ENCODE measurements around the gene KRT4. TPM values are rescaled to one million over a fixed set of nuclear protein-coding genes. Genes with fewer than 3 reads are reported as not detected.

The KRT4 gene
- total RNA-seq, 3 donors from 2014 or later: not detected

DNA sequence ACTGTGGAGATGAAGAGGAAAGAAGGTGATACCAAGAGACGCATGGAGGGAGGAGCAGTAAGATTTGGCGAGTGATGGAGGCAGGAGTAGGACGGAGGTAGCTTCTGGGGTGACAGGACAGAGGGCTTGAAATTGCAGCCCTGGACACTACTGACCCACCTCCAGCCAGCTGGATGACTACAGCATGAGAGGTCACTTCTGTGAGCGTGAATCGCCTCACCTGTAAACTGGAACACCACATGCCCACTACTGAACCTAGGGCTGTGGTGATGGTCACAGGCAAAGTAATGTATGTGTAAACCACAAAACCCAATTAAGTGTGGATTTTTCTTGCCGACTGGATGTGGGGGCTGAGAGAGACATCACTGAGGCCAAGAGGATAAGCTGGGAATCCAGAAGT is 6.6 kb upstream of the KRT4 start:
- no peaks in the 10 kb centered on the region for H3K36me3 Mint-ChIP-seq (ENCODE audit: insufficient read depth)
- peaks cover 5% of the 10 kb centered on the region for H3K27me3 Mint-ChIP-seq (ENCODE audit: low read depth)
- peaks cover 10% of the 10 kb centered on the region for H3K4me1 Mint-ChIP-seq (ENCODE audit: low read depth)
- H3K9me3 Mint-ChIP-seq: no peaks in the 10 kb centered on the region
- DNase-seq (no peak), ATAC-seq (no peak)
- H3K4me3 Mint-ChIP-seq: no peak overlapping the region

GRCh38 chr12:52819731-52820510 is 6.0 kb upstream of the KRT4 start:
- peaks cover 10% of the 10 kb centered on the region for H3K4me1 Mint-ChIP-seq (ENCODE audit: low read depth)
- no peaks in the 10 kb centered on the region for H3K9me3 Mint-ChIP-seq
- H3K36me3 Mint-ChIP-seq (ENCODE audit: insufficient read depth): no peaks in the 10 kb centered on the region

DNA sequence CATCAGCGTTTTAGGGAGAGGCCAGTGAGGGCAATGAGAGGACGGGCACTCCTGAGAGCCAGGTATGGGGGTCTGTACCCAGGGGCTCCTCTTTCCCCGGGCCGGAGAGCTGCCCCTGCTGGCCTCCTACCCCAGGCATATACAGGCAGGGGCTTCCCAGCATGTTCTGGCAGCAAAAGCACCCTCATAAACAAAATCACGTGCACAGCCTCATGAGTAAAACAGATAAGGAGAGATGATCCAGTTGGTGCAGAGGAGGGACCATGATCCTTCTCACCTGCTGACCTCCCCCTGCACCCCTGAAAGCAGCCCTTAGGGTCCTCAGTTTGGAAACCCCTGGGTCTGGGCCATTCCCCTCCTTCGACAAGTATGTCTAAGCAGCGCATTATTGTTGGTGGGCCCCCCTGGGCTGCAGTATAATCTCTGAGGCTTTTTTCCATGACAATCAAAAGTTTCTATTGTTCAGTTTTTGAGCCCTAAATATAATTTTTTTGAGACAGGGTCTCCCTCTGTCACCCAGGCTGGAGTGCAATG is 5.0 kb upstream of the KRT4 start:
- Mint-ChIP-seq H3K36me3 (ENCODE audit: insufficient read depth) (no peaks in the 10 kb centered on the region), H3K4me1 (ENCODE audit: low read depth) (peaks cover 10% of the 10 kb centered on the region), H3K27me3 (ENCODE audit: low read depth) (peaks cover 5% of the 10 kb centered on the region), H3K9me3 (no peaks in the 10 kb centered on the region), H3K4me3 (no peak overlapping the region)
- no peak for DNase-seq
- ATAC-seq: no peak

More at GRCh38 chr12:52819731-52820510, 6.0 kb upstream of the KRT4 start:
- no peak overlapping the region for H3K4me3 Mint-ChIP-seq
- H3K27me3 Mint-ChIP-seq (ENCODE audit: low read depth): peaks cover 5% of the 10 kb centered on the region
- no peak for ATAC-seq
- DNase-seq: no peak

DNA sequence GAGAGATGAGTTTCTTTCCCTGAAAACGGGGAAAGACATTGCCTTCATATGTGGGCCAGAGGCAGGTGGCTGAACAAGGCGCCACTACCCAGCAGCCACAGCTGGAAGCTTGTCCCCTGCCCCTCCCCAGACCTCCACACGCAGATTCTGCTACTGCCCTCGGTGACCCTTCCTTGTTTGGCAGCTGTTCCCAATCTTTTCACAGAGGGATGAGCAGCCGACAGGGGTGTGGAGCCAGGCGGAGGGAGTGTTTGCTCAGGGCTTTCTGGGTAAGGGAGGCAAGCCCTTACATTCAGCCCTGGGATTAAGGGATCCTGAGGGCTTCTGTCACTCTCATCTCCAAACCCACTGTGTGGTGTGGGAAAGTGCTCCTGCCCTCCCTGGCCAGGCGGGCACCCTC is 4.5 kb upstream of the KRT4 start:
- DNase-seq: no peak
- Mint-ChIP-seq H3K36me3 (ENCODE audit: insufficient read depth) (no peaks in the 10 kb centered on the region), H3K4me1 (ENCODE audit: low read depth) (peaks cover 10% of the 10 kb centered on the region), H3K27me3 (ENCODE audit: low read depth) (peaks cover 5% of the 10 kb centered on the region), H3K9me3 (no peaks in the 10 kb centered on the region), H3K4me3 (no peak overlapping the region)
- no peak for ATAC-seq

GRCh38 chr12:52817699-52818238 is 3.9 kb upstream of the KRT4 start:
- Mint-ChIP-seq H3K4me3 (no peak overlapping the region), H3K9me3 (no peaks in the 10 kb centered on the region), H3K36me3 (ENCODE audit: insufficient read depth) (no peaks in the 10 kb centered on the region), H3K4me1 (ENCODE audit: low read depth) (peaks cover 10% of the 10 kb centered on the region), H3K27me3 (ENCODE audit: low read depth) (peaks cover 5% of the 10 kb centered on the region)
- DNase-seq: no peak
- no peak for ATAC-seq

DNA sequence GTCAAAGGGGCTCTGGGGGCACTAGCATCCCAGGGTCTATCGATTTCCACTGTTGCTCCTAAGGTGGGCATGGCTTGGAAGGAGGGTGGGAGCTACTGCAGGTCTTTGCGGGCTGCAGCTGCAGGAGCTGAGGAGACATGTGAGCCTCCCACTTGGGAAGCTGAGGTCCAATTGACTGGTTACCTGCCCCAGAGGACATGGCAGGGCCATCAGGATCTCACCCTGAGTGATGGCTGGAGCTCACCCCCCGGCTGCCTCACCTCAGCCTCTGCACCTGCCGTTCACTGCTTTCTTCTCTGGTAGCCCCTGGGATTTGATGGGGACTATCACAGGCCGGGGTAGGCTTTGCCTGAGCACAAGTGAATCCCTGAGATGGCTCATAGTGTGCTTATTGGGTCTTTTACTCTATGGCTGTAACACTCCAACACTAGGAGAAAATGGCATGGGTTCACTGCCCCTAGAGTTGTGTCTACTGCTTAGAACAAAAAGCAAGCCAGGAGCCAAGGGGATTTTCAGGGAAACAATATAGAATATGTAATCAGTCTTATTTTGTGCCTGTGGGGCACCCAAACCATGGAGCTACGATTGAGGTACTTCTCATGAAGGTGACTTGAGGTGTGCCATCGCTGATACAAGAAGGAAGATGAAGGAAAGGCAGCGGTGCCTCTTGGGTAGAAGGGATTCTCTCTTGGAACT is 3.2 kb upstream of the KRT4 start:
- no peaks in the 10 kb centered on the region for H3K9me3 Mint-ChIP-seq
- peaks cover 10% of the 10 kb centered on the region for H3K4me1 Mint-ChIP-seq (ENCODE audit: low read depth)
- peaks cover 5% of the 10 kb centered on the region for H3K27me3 Mint-ChIP-seq (ENCODE audit: low read depth)
- no peaks in the 10 kb centered on the region for H3K36me3 Mint-ChIP-seq (ENCODE audit: insufficient read depth)
- H3K4me3 Mint-ChIP-seq: no peak overlapping the region
- DNase-seq (no peak), ATAC-seq (no peak)

- Mint-ChIP-seq H3K4me1 (ENCODE audit: low read depth) (peaks cover 10% of the 10 kb centered on the region), H3K9me3 (no peaks in the 10 kb centered on the region), H3K27me3 (ENCODE audit: low read depth) (peaks cover 5% of the 10 kb centered on the region), H3K36me3 (ENCODE audit: insufficient read depth) (no peaks in the 10 kb centered on the region), H3K4me3 (no peak overlapping the region)
- no peak for ATAC-seq
- DNase-seq: no peak
These were observed 2.0 kb upstream of the KRT4 start for GRCh38 chr12:52815676-52816588.

DNA sequence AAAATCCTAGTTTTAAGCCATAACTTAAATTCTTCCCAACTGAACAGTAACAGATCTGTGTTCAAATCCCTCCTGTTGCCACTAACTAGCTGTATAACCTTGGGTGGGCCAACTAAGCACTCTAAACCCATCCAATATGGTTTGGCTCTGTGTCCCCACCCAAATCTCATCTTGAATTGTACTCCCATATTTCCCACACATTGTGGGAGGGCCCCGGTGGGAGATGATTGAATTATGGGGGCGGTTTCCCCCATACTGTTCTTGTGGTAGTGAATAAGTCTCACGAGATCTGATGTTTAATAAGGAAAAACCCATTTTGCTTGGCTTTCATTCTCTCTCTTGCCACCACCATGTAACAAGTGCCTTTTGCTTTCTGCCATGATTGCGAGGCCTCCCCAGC is 1.2 kb upstream of the KRT4 start:
- Mint-ChIP-seq H3K4me3 (no peak overlapping the region), H3K36me3 (ENCODE audit: insufficient read depth) (no peaks in the 10 kb centered on the region), H3K9me3 (no peaks in the 10 kb centered on the region), H3K27me3 (ENCODE audit: low read depth) (peaks cover 4% of the 10 kb centered on the region), H3K4me1 (ENCODE audit: low read depth) (peaks cover 10% of the 10 kb centered on the region)
- no peak for ATAC-seq
- no peak for DNase-seq

GRCh38 chr12:52814710-52815155 is 817 bp upstream of the KRT4 start:
- DNase-seq (no peak), ATAC-seq (no peak)
- peaks cover 2% of the 10 kb centered on the region for H3K27me3 Mint-ChIP-seq (ENCODE audit: low read depth)
- no peaks in the 10 kb centered on the region for H3K9me3 Mint-ChIP-seq
- no peaks in the 10 kb centered on the region for H3K36me3 Mint-ChIP-seq (ENCODE audit: insufficient read depth)
- H3K4me1 Mint-ChIP-seq (ENCODE audit: low read depth): peaks cover 10% of the 10 kb centered on the region
- H3K4me3 Mint-ChIP-seq: no peak overlapping the region

DNA sequence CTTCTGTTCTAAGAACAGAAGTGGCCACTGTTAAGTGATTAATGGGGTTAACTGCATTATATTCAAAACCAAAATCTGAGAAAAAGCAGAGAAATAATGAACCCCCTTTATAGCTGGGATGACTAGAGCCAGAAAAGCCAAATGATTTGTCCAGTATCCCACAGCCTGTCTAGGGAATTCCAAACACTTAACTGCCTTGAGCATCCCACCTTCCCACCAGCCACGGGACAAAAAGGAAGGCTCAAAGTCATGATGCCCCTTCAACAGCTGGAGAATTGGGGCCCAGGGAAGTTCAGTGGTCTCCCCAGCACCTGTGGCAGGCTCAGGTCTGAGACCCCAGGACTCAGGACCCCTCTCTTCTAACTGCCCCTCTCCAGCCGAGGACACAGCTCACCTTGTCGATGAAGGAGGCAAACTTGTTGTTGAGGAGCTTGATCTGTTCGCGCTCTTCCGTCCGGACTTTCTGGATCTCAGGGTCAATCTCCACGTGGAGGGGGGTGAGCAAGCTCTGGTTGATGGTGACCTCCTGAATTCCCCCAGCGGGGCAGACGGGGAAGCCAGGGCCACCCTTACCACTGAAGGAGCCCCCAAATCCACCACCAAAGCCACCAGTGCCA is 605 bp downstream of the KRT4 start:
- Mint-ChIP-seq H3K9me3 (no peaks in the 10 kb centered on the region), H3K36me3 (ENCODE audit: insufficient read depth) (no peaks in the 10 kb centered on the region), H3K4me1 (ENCODE audit: low read depth) (peaks cover 10% of the 10 kb centered on the region), H3K4me3 (no peak overlapping the region), H3K27me3 (ENCODE audit: low read depth) (peaks cover 2% of the 10 kb centered on the region)
- DNase-seq (no peak), ATAC-seq (no peak)

DNA sequence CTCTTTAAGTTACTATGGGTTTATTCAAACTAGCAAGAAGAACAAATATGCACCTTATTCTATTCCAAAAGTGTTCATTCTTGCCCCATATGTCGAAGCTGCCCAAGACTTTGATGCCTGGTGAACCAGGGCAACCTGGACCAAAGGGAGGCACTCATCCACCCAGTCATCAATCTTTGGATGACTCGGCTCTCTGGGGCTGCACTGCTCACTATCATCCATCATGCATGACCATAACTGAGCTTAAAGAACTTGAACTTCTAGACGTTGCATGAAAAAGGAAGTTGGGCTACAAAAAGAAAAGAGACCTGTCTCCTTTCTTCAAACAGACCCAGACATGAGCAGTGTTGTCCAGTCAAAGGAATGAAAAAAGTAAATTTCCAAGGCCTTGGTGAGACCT is 1.2 kb downstream of the KRT4 start:
- Mint-ChIP-seq H3K4me3 (no peak overlapping the region), H3K36me3 (ENCODE audit: insufficient read depth) (no peaks in the 10 kb centered on the region), H3K4me1 (ENCODE audit: low read depth) (peaks cover 6% of the 10 kb centered on the region), H3K9me3 (no peaks in the 10 kb centered on the region), H3K27me3 (ENCODE audit: low read depth) (no peaks in the 10 kb centered on the region)
- ATAC-seq (no peak), DNase-seq (no peak)

DNA sequence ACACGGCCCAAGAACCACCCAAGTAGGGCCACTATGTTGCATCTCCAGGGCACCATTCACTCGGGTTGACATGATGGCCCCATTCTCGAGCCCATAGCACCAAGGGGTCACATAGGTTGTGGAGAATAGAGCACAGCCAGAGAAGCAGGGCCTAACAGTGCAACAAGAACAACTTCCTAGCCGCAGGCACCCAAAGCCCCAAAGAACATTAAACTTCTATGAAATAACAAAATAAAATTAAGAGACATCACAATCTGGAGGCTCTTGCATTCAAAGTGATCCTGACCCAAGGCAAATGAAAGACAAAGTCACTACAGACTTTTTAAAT is 1.9 kb downstream of the KRT4 start:
- H3K27me3 Mint-ChIP-seq (ENCODE audit: low read depth): no peaks in the 10 kb centered on the region

GRCh38 chr12:52811191-52812072 is 2.5 kb downstream of the KRT4 start:
- no peaks in the 10 kb centered on the region for H3K36me3 Mint-ChIP-seq (ENCODE audit: insufficient read depth)

More for the DNA sequence above, 1.9 kb downstream of the KRT4 start:
- no peak for ATAC-seq
- no peak for DNase-seq
- Mint-ChIP-seq H3K9me3 (no peaks in the 10 kb centered on the region), H3K4me3 (no peak overlapping the region), H3K36me3 (ENCODE audit: insufficient read depth) (no peaks in the 10 kb centered on the region), H3K4me1 (ENCODE audit: low read depth) (no peaks in the 10 kb centered on the region)

More at GRCh38 chr12:52811191-52812072, 2.5 kb downstream of the KRT4 start:
- DNase-seq (no peak), ATAC-seq (no peak)
- H3K9me3 Mint-ChIP-seq: no peaks in the 10 kb centered on the region
- H3K27me3 Mint-ChIP-seq (ENCODE audit: low read depth): peaks cover 2% of the 10 kb centered on the region
- H3K4me1 Mint-ChIP-seq (ENCODE audit: low read depth): no peaks in the 10 kb centered on the region
- H3K4me3 Mint-ChIP-seq: no peak overlapping the region

Data from activated T-cell treated with anti-CD3 and anti-CD28 coated beads, Interleukin-2, amount 50 U/mL, for 4 hours (primary cell).